NCI-H748 (cell line): Measurements from ENCODE around the gene ABTB2.

Experiments
- DNase-seq: peaks from one replicate; lab custom pipeline; 2025; ENCODE audit not compliant: unreplicated experiment; lab: John Stamatoyannopoulos, UW

Gene ABTB2

GRCh38 chr11:34363363-34364084 lies 5.7 kb upstream of the ABTB2 start:
- no peak for DNase-seq

GRCh38 chr11:34360046-34360445 lies 2.2 kb upstream of the ABTB2 start:
- no peak for DNase-seq

GRCh38 chr11:34359548-34359891 lies 1.7 kb upstream of the ABTB2 start:
- DNase-seq = no peak

GRCh38 chr11:34358728-34359547 lies 1.1 kb upstream of the ABTB2 start:
- DNase-seq = peak; percentile 85

- DNase-seq = peak; percentile 90
These were observed 483 bp upstream of the ABTB2 start for GRCh38 chr11:34358258-34358727.

- peak; percentile 81 for DNase-seq
These were observed 703 bp downstream of the ABTB2 start for GRCh38 chr11:34356913-34357700.

- DNase-seq = peak; percentile 77
These were observed 1.3 kb downstream of the ABTB2 start for GRCh38 chr11:34356576-34356912.

- peak; percentile 49 for DNase-seq
These were observed 1.7 kb downstream of the ABTB2 start for GRCh38 chr11:34356130-34356529.

GRCh38 chr11:34355726-34356125 lies 2.1 kb downstream of the ABTB2 start:
- no peak for DNase-seq

- peak; percentile 21 for DNase-seq
These were observed 3.0 kb downstream of the ABTB2 start for GRCh38 chr11:34354782-34355181.

- no peak for DNase-seq
These were observed 3.9 kb downstream of the ABTB2 start for GRCh38 chr11:34353881-34354280.

GRCh38 chr11:34351687-34352469 lies 5.9 kb downstream of the ABTB2 start:
- no peak for DNase-seq

- DNase-seq = no peak
These were observed 6.8 kb downstream of the ABTB2 start for GRCh38 chr11:34351051-34351450.

- no peak for DNase-seq
These were observed 7.9 kb downstream of the ABTB2 start for GRCh38 chr11:34349882-34350281.

GRCh38 chr11:34348919-34349318 lies 8.9 kb downstream of the ABTB2 start:
- no peak for DNase-seq

GRCh38 chr11:34348096-34348495 lies 9.7 kb downstream of the ABTB2 start:
- DNase-seq = no peak

GRCh38 chr11:34346551-34346950 lies 11.3 kb downstream of the ABTB2 start:
- no peak for DNase-seq

- no peak for DNase-seq
These were observed 11.8 kb downstream of the ABTB2 start for GRCh38 chr11:34345991-34346480.

- no peak for DNase-seq
These were observed 12.3 kb downstream of the ABTB2 start for GRCh38 chr11:34345540-34345876.

GRCh38 chr11:34344768-34345539 lies 12.9 kb downstream of the ABTB2 start:
- peak; percentile 89 for DNase-seq
